K562 (cell line): ENCODE results near the gene PTPRG.

Experiments
- ERF ChIP-seq: fragments of 450-650 bp; formaldehyde crosslinking; IDR thresholded peaks from 2 replicates; pipeline ENCODE4 v1.4.0; 2020; ENCODE audit warnings: mild to moderate bottlenecking, mixed read lengths
- GABPA ChIP-seq: fragments of 200-800 bp; sonication (Bioruptor generic); conservative IDR thresholded peaks from 2 replicates; pipeline ENCODE4 v1.6.1; 2016; ENCODE audit warnings: low read depth, missing genetic modification characterization, missing compliant biosample characterization
- MCM3 ChIP-seq: fragments of 450-650 bp; IDR thresholded peaks from 2 replicates; pipeline ENCODE4 v1.6.1; 2016
- ZNF785 ChIP-seq: fragments of 250-450 bp; sonication (Bioruptor Pico); IDR thresholded peaks from 2 replicates; pipeline ENCODE4 v1.4.0; 2020; ENCODE audit warnings: mild to moderate bottlenecking

- TF ChIP-seq ERF (no peak), MCM3 (no peak), GABPA (no peak), ZNF785 (CRISPR knock-in tag) (no peak)
Observed at GRCh38 chr3:61985020-61985419, 423.6 kb downstream of the PTPRG start.
